Measurements from ENCODE around the gene CD300E. TPM values are rescaled to one million over a fixed set of nuclear protein-coding genes. Genes with fewer than 3 reads are reported as not detected.

The CD300E gene
- total RNA-seq, 1 experiment from 2014 or later: not detected

GRCh38 chr17:74616696-74617095, 6.8 kb downstream of the CD300E start:
- Histone ChIP-seq H3K27ac (ENCODE audit: low read length) (no peak overlapping the region), H3K27me3 (ENCODE audit: low read length) (peaks cover 84% of the 10 kb centered on the region), H3K4me2 (ENCODE audit: low read length) (no peak overlapping the region), H3K36me3 (ENCODE audit: low read depth, low read length) (no peaks in the 10 kb centered on the region), H2AFZ (ENCODE audit: low read length) (no peak overlapping the region), H3K9me2 (replicated peaks; ENCODE audit: low read length) (no peaks in the 10 kb centered on the region), H3F3A (ENCODE audit: low read length, unreplicated experiment) (no peaks in the 10 kb centered on the region), H3K4me3 (ENCODE audit: low read length) (no peak overlapping the region), H3K9me3 (ENCODE audit: low read length) (no peaks in the 10 kb centered on the region), H3K4me1 (ENCODE audit: insufficient read depth, low read length) (no peaks in the 10 kb centered on the region), H4K20me1 (ENCODE audit: low read length) (no peaks in the 10 kb centered on the region), H3K79me2 (ENCODE audit: low read length) (no peaks in the 10 kb centered on the region), H3K9ac (ENCODE audit: low read length) (no peak overlapping the region)
- ChIA-PET POLR2A (ENCODE audit: unreplicated experiment) (no interaction called here), CTCF (no interaction called here)
- intact Hi-C loops (cut with micrococcal nuclease): no loop called here
- DNase-seq: no peak
- ATAC-seq: no peak
- no TSS peak for BruUV-seq (replicated peaks)
- TF ChIP-seq EZH2 (IDR thresholded peaks at IDR 0.05; ENCODE audit: low read length, unreplicated experiment) (no peak), EZH2phosphoT487 (IDR thresholded peaks at IDR 0.05; ENCODE audit: borderline replicate concordance, low read length) (no peak), CTCF (conservative IDR thresholded peaks at IDR 0.05; ENCODE audit: low read depth, low read length) (no peak)

- Histone ChIP-seq H4K20me1 (ENCODE audit: low read length) (no peaks in the 10 kb centered on the region), H3K4me3 (ENCODE audit: low read length) (no peak overlapping the region), H3K79me2 (ENCODE audit: low read length) (no peaks in the 10 kb centered on the region), H3K27ac (ENCODE audit: low read length) (no peak overlapping the region), H3K4me2 (ENCODE audit: low read length) (no peak overlapping the region), H3K9me2 (replicated peaks; ENCODE audit: low read length) (no peaks in the 10 kb centered on the region), H2AFZ (ENCODE audit: low read length) (no peak overlapping the region), H3K36me3 (ENCODE audit: low read depth, low read length) (no peaks in the 10 kb centered on the region), H3K9me3 (ENCODE audit: low read length) (no peaks in the 10 kb centered on the region), H3K4me1 (ENCODE audit: insufficient read depth, low read length) (no peaks in the 10 kb centered on the region), H3K27me3 (ENCODE audit: low read length) (peaks cover 71% of the 10 kb centered on the region), H3K9ac (ENCODE audit: low read length) (no peak overlapping the region), H3F3A (ENCODE audit: low read length, unreplicated experiment) (no peaks in the 10 kb centered on the region)
- CTCF ChIA-PET: no interaction called here
- POLR2A ChIA-PET (ENCODE audit: unreplicated experiment): no interaction called here
- ATAC-seq: no peak
- DNase-seq: no peak
- no TSS peak for BruUV-seq (replicated peaks)
- no peak for TF ChIP-seq EZH2phosphoT487 (IDR thresholded peaks at IDR 0.05; ENCODE audit: borderline replicate concordance, low read length)
- no peak for TF ChIP-seq EZH2 (IDR thresholded peaks at IDR 0.05; ENCODE audit: low read length, unreplicated experiment)
- no peak for TF ChIP-seq CTCF (conservative IDR thresholded peaks at IDR 0.05; ENCODE audit: low read depth, low read length)
- intact Hi-C loops (cut with micrococcal nuclease): no loop called here
These were observed 11.5 kb downstream of the CD300E start for GRCh38 chr17:74612046-74612445.

GRCh38 chr17:74610108-74610507, 13.4 kb downstream of the CD300E start:
- H3K36me3 ChIP-seq (ENCODE audit: low read depth, low read length): no peaks in the 10 kb centered on the region
- no peak overlapping the region for H3K4me3 ChIP-seq (ENCODE audit: low read length)
- H3K9me3 ChIP-seq (ENCODE audit: low read length): no peaks in the 10 kb centered on the region
- peaks cover 7% of the 10 kb centered on the region for H3K4me1 ChIP-seq (ENCODE audit: insufficient read depth, low read length)
- no peak overlapping the region for H3K9ac ChIP-seq (ENCODE audit: low read length)
- no peak overlapping the region for H3K27ac ChIP-seq (ENCODE audit: low read length)
- H3K9me2 ChIP-seq (replicated peaks; ENCODE audit: low read length): no peaks in the 10 kb centered on the region
- peaks cover 52% of the 10 kb centered on the region for H3K27me3 ChIP-seq (ENCODE audit: low read length)
- TF ChIP-seq EZH2phosphoT487 (IDR thresholded peaks at IDR 0.05; ENCODE audit: borderline replicate concordance, low read length) (no peak), EZH2 (IDR thresholded peaks at IDR 0.05; ENCODE audit: low read length, unreplicated experiment) (no peak), CTCF (conservative IDR thresholded peaks at IDR 0.05; ENCODE audit: low read depth, low read length) (no peak)
- intact Hi-C loops (cut with micrococcal nuclease): no loop called here
- DNase-seq: peak; percentile 16
- no peak for ATAC-seq
- no peak overlapping the region for H2AFZ ChIP-seq (ENCODE audit: low read length)
- no TSS peak for BruUV-seq (replicated peaks)
- H4K20me1 ChIP-seq (ENCODE audit: low read length): no peaks in the 10 kb centered on the region
- ChIA-PET CTCF (no interaction called here), POLR2A (ENCODE audit: unreplicated experiment) (no interaction called here)
- H3K4me2 ChIP-seq (ENCODE audit: low read length): no peak overlapping the region
- no peaks in the 10 kb centered on the region for H3F3A ChIP-seq (ENCODE audit: low read length, unreplicated experiment)
- H3K79me2 ChIP-seq (ENCODE audit: low read length): no peaks in the 10 kb centered on the region

Data from PC-3 (cell line).